ENCODE data around the gene SHOX.
"Not testable (repeated sequence)": the region's sequence is repeated elsewhere in the genome, so short reads cannot be mapped to it uniquely, and the experiment has no call there.

SHOX gene

GRCh38 chrX:630612-631496 lies at the start of gene SHOX:
Gene SHOX (plus strand): TSS chrX:630791. CDS start chrX:630898, 107 bp downstream.
- DNase-seq, result no peak

GRCh38 chrX:581066-581465 lies 49.5 kb upstream of the SHOX start:
- no peak for DNase-seq

- no peak for DNase-seq
These were observed 48.8 kb upstream of the SHOX start for GRCh38 chrX:581720-582298.

GRCh38 chrX:584572-584971 lies 46.0 kb upstream of the SHOX start:
- DNase-seq, result no peak

GRCh38 chrX:585115-585808 lies 45.3 kb upstream of the SHOX start:
- DNase-seq, result no peak

- DNase-seq, result no peak
These were observed 44.2 kb upstream of the SHOX start for GRCh38 chrX:586351-586750.

- DNase-seq, result not testable (repeated sequence)
These were observed 41.3 kb upstream of the SHOX start for GRCh38 chrX:589261-589660.

GRCh38 chrX:590693-591404 lies 39.7 kb upstream of the SHOX start:
- no peak for DNase-seq

GRCh38 chrX:599837-600715 lies 30.5 kb upstream of the SHOX start:
- DNase-seq, result no peak

GRCh38 chrX:603029-603428 lies 27.6 kb upstream of the SHOX start:
- DNase-seq, result not testable (repeated sequence)

GRCh38 chrX:604616-605015 lies 26.0 kb upstream of the SHOX start:
- DNase-seq, result not testable (repeated sequence)

- DNase-seq, result not testable (repeated sequence)
These were observed 22.5 kb upstream of the SHOX start for GRCh38 chrX:608088-608487.

GRCh38 chrX:614136-614535 lies 16.5 kb upstream of the SHOX start:
- no peak for DNase-seq

GRCh38 chrX:617401-617800 lies 13.2 kb upstream of the SHOX start:
- no peak for DNase-seq

- no peak for DNase-seq
These were observed 12.7 kb upstream of the SHOX start for GRCh38 chrX:617891-618290.

- DNase-seq, result not testable (repeated sequence)
These were observed 12.3 kb upstream of the SHOX start for GRCh38 chrX:618304-618703.

- DNase-seq, result no peak
These were observed 11.7 kb upstream of the SHOX start for GRCh38 chrX:618761-619450.

GRCh38 chrX:619451-619811 lies 11.2 kb upstream of the SHOX start:
- no peak for DNase-seq

- DNase-seq, result no peak
These were observed 10.6 kb upstream of the SHOX start for GRCh38 chrX:619812-620531.

GRCh38 chrX:621705-622503 lies 8.7 kb upstream of the SHOX start:
- DNase-seq, result no peak
